Fibroblast of villous mesenchyme (primary cell): ENCODE results near the gene TMEM151B. TPM values are rescaled to one million over a fixed set of nuclear protein-coding genes. Genes with fewer than 3 reads are reported as not detected.

Experiments
- DNase-seq: peaks from one replicate; pipeline ENCODE4 v3.0.0-alpha.2; 2010; ENCODE audit warnings: low read depth
- H3K4me3 ChIP-seq: 2 replicates; pipeline ENCODE4 v1.5.1; 2011; ENCODE audit warnings: low read depth, mild to moderate bottlenecking, low read length
- CTCF ChIP-seq: IDR thresholded peaks from 2 replicates; pipeline ENCODE4 v1.5.1; 2012; ENCODE audit warnings: low read depth, mild to moderate bottlenecking, low read length; ENCODE audit not compliant: insufficient read depth
- total RNA-seq: library from RNA; depleted of rRNA; stranded (reverse); fragments of >200 nt; gene quantifications from 2 replicates; pipeline ENCODE4 v1.2.3, GENCODE V29; 2012

TMEM151B gene
- under 0.01 TPM in 1 of 2 replicates, not detected in the other for total RNA-seq

- no peak for DNase-seq
- peak within 1 kb of the TSS; percentile 9 for H3K4me3 ChIP-seq
- TF ChIP-seq CTCF: no peak
These were observed at the start of gene TMEM151B for GRCh38 chr6:44269921-44270525. Gene TMEM151B, plus strand, starts transcription at chr6:44270450. Its CDS starts 293 bp downstream, at chr6:44270743.

- no peak for TF ChIP-seq CTCF
- no peak for DNase-seq
- H3K4me3 ChIP-seq: no peak overlapping the region
These were observed 49.3 kb upstream of the TMEM151B start for GRCh38 chr6:44220913-44221290.

GRCh38 chr6:44221291-44221960 is 48.8 kb upstream of the TMEM151B start:
- H3K4me3 ChIP-seq: no peak overlapping the region
- TF ChIP-seq CTCF: peak; percentile 84
- peak; percentile 90 for DNase-seq

GRCh38 chr6:44221961-44222335 is 48.3 kb upstream of the TMEM151B start:
- no peak for TF ChIP-seq CTCF
- DNase-seq: no peak
- no peak overlapping the region for H3K4me3 ChIP-seq

GRCh38 chr6:44222486-44223318 is 47.5 kb upstream of the TMEM151B start:
- DNase-seq: no peak
- TF ChIP-seq CTCF: no peak
- H3K4me3 ChIP-seq: peak overlapping the region; percentile 61

GRCh38 chr6:44223319-44224028 is 46.8 kb upstream of the TMEM151B start, which contains the start of gene SLC29A1:
Gene SLC29A1, plus strand, starts transcription at chr6:44223595. Its CDS starts 3,719 bp downstream, at chr6:44227314.
- H3K4me3 ChIP-seq: peak within 1 kb of the TSS; percentile 61
- DNase-seq: peak; percentile 49
- TF ChIP-seq CTCF: peak; percentile 10
